HEK293 (cell line): Measurements from ENCODE around the gene PPM1J.

ENCODE experiments used
- HOXA7 ChIP-seq: sonication (generic); formaldehyde crosslinking; IDR thresholded peaks from 2 replicates; pipeline ENCODE4 v1.8.1; 2022; ENCODE audit warnings: missing genetic modification reagents, borderline replicate concordance
- IKZF3 ChIP-seq: fragments of 450-650 bp; IDR thresholded peaks from 2 replicates; pipeline ENCODE4 v1.5.0; 2018; ENCODE audit warnings: missing biosample characterization, mild to moderate bottlenecking, missing genetic modification characterization, moderate library complexity
- PRDM10 ChIP-seq: fragments of 450-650 bp; formaldehyde crosslinking; IDR thresholded peaks from 2 replicates; pipeline ENCODE4 v1.5.1; 2016; ENCODE audit warnings: missing biosample characterization, missing genetic modification characterization
- SP7 ChIP-seq: fragments of 450-650 bp; formaldehyde crosslinking; IDR thresholded peaks from 2 replicates; pipeline ENCODE4 v1.5.1; 2016; ENCODE audit warnings: missing biosample characterization, missing genetic modification characterization
- TRIM28 ChIP-seq: IDR thresholded peaks from 2 replicates; pipeline ENCODE4 v1.6.1; 2011; ENCODE audit warnings: low read length, control low read depth, borderline replicate concordance
- WT1 ChIP-seq: fragments of 450-650 bp; formaldehyde crosslinking; IDR thresholded peaks from 2 replicates; pipeline ENCODE4 v1.5.1; 2016; ENCODE audit warnings: missing biosample characterization, missing genetic modification characterization
- ZBTB17 ChIP-seq: fragments of 450-650 bp; formaldehyde crosslinking; IDR thresholded peaks from 2 replicates; pipeline ENCODE4 v1.5.1; 2016; ENCODE audit warnings: missing biosample characterization, missing genetic modification characterization
- ZBTB20 ChIP-seq: fragments of 450-650 bp; formaldehyde crosslinking; IDR thresholded peaks from 2 replicates; pipeline ENCODE4 v1.5.1; 2016; ENCODE audit warnings: missing biosample characterization, missing genetic modification characterization
- ZBTB8A ChIP-seq: fragments of 450-650 bp; formaldehyde crosslinking; IDR thresholded peaks from 2 replicates; pipeline ENCODE4 v1.5.1; 2016; ENCODE audit warnings: missing biosample characterization, missing genetic modification characterization
- ZFP41 ChIP-seq: fragments of 450-650 bp; formaldehyde crosslinking; IDR thresholded peaks from 2 replicates; pipeline ENCODE4 v1.5.1; 2016; ENCODE audit warnings: missing biosample characterization, missing genetic modification characterization, borderline replicate concordance
- ZNF138 ChIP-seq: fragments of 450-650 bp; formaldehyde crosslinking; IDR thresholded peaks from 2 replicates; pipeline ENCODE4 v1.5.1; 2016; ENCODE audit warnings: missing biosample characterization, missing genetic modification characterization, borderline replicate concordance
- ZNF157 ChIP-seq: fragments of 450-650 bp; formaldehyde crosslinking; IDR thresholded peaks from 2 replicates; pipeline ENCODE4 v1.5.1; 2016; ENCODE audit warnings: missing biosample characterization, missing genetic modification characterization
- ZNF2 ChIP-seq: fragments of 450-650 bp; formaldehyde crosslinking; IDR thresholded peaks from 2 replicates; pipeline ENCODE4 v1.5.1; 2016; ENCODE audit warnings: missing biosample characterization, missing genetic modification characterization
- ZNF335 ChIP-seq: fragments of 450-650 bp; formaldehyde crosslinking; conservative IDR thresholded peaks from 2 replicates; pipeline ENCODE4 v1.5.1; 2016; ENCODE audit warnings: missing biosample characterization, missing genetic modification characterization
- ZNF366 ChIP-seq: fragments of 450-650 bp; formaldehyde crosslinking; conservative IDR thresholded peaks from 2 replicates; pipeline ENCODE4 v1.5.1; 2016; ENCODE audit warnings: missing biosample characterization, missing genetic modification characterization
- ZNF433 ChIP-seq: fragments of 450-650 bp; formaldehyde crosslinking; IDR thresholded peaks from 2 replicates; pipeline ENCODE4 v1.5.1; 2016; ENCODE audit warnings: missing biosample characterization, missing genetic modification characterization, low read depth
- ZNF561 ChIP-seq: fragments of 450-650 bp; IDR thresholded peaks from 2 replicates; pipeline ENCODE4 v1.5.1; 2018; ENCODE audit warnings: missing biosample characterization, missing genetic modification characterization, borderline replicate concordance
- ZNF596 ChIP-seq: fragments of 450-650 bp; IDR thresholded peaks from 2 replicates; pipeline ENCODE4 v1.5.0; 2018; ENCODE audit warnings: missing biosample characterization, mild to moderate bottlenecking, missing genetic modification characterization, moderate library complexity
- ZNF660 ChIP-seq: fragments of 450-650 bp; IDR thresholded peaks from 2 replicates; pipeline ENCODE4 v1.5.1; 2018; ENCODE audit warnings: missing biosample characterization, mild to moderate bottlenecking, missing genetic modification characterization
- ZNF76 ChIP-seq: fragments of 450-650 bp; formaldehyde crosslinking; IDR thresholded peaks from 2 replicates; pipeline ENCODE4; 2016; ENCODE audit warnings: low read depth, missing biosample characterization, missing genetic modification characterization, borderline replicate concordance
- ZSCAN30 ChIP-seq: fragments of 450-650 bp; IDR thresholded peaks from 2 replicates; pipeline ENCODE4 v1.5.1; 2018; ENCODE audit warnings: missing biosample characterization, mild to moderate bottlenecking, missing genetic modification characterization, moderate library complexity
- TF ChIP-seq, protein P1 (sequence below): fragments of 450-650 bp; formaldehyde crosslinking; IDR thresholded peaks from 2 replicates; pipeline ENCODE4 v1.5.1; 2016; ENCODE audit warnings: missing biosample characterization, missing genetic modification characterization, borderline replicate concordance
- TF ChIP-seq, protein P2 (sequence below): fragments of 450-650 bp; formaldehyde crosslinking; IDR thresholded peaks from 2 replicates; pipeline ENCODE4 v1.5.1; 2016; ENCODE audit warnings: missing biosample characterization, missing genetic modification characterization

Gene PPM1J

GRCh38 chr1:112716133-112716720, 1.1 kb upstream of the PPM1J start (continued):
- peak; percentile 83 for TF ChIP-seq PRDM10
- TF ChIP-seq IKZF3 (tag by site-specific recombination), result 0 out of 2 replicates have a peak, but pooled peaks have one; percentile 54
- TF ChIP-seq ZNF596 (tag by site-specific recombination), result no peak
- TF ChIP-seq ZNF76, result peak; percentile 41; the same call in 1 of the 2 replicates
- peak; percentile 87 for TF ChIP-seq ZNF660 (tag by site-specific recombination)
- TF ChIP-seq SP7, result peak; percentile 24; the same call in 1 of the 2 replicates
- TF ChIP-seq, protein P1, sequence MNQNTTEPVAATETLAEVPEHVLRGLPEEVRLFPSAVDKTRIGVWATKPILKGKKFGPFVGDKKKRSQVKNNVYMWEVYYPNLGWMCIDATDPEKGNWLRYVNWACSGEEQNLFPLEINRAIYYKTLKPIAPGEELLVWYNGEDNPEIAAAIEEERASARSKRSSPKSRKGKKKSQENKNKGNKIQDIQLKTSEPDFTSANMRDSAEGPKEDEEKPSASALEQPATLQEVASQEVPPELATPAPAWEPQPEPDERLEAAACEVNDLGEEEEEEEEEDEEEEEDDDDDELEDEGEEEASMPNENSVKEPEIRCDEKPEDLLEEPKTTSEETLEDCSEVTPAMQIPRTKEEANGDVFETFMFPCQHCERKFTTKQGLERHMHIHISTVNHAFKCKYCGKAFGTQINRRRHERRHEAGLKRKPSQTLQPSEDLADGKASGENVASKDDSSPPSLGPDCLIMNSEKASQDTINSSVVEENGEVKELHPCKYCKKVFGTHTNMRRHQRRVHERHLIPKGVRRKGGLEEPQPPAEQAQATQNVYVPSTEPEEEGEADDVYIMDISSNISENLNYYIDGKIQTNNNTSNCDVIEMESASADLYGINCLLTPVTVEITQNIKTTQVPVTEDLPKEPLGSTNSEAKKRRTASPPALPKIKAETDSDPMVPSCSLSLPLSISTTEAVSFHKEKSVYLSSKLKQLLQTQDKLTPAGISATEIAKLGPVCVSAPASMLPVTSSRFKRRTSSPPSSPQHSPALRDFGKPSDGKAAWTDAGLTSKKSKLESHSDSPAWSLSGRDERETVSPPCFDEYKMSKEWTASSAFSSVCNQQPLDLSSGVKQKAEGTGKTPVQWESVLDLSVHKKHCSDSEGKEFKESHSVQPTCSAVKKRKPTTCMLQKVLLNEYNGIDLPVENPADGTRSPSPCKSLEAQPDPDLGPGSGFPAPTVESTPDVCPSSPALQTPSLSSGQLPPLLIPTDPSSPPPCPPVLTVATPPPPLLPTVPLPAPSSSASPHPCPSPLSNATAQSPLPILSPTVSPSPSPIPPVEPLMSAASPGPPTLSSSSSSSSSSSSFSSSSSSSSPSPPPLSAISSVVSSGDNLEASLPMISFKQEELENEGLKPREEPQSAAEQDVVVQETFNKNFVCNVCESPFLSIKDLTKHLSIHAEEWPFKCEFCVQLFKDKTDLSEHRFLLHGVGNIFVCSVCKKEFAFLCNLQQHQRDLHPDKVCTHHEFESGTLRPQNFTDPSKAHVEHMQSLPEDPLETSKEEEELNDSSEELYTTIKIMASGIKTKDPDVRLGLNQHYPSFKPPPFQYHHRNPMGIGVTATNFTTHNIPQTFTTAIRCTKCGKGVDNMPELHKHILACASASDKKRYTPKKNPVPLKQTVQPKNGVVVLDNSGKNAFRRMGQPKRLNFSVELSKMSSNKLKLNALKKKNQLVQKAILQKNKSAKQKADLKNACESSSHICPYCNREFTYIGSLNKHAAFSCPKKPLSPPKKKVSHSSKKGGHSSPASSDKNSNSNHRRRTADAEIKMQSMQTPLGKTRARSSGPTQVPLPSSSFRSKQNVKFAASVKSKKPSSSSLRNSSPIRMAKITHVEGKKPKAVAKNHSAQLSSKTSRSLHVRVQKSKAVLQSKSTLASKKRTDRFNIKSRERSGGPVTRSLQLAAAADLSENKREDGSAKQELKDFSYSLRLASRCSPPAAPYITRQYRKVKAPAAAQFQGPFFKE (tag by site-specific recombination), result no peak
- TF ChIP-seq ZNF157 (tag by site-specific recombination), result no peak
- TF ChIP-seq ZNF138 (tag by site-specific recombination), result no peak
- TF ChIP-seq ZBTB17, result peak; percentile 60; the same call in 1 of the 2 replicates
- peak; percentile 43; the same call in 1 of the 2 replicates for TF ChIP-seq TRIM28
- TF ChIP-seq ZFP41 (tag by site-specific recombination), result no peak
- no peak for TF ChIP-seq ZNF433 (tag by site-specific recombination)
- TF ChIP-seq ZNF2 (tag by site-specific recombination), result peak; percentile 49; the same call in 1 of the 2 replicates
- peak; percentile 75 for TF ChIP-seq ZNF366 (tag by site-specific recombination)
- TF ChIP-seq WT1 (tag by site-specific recombination), result peak; percentile 20; the same call in 1 of the 2 replicates
- TF ChIP-seq ZNF561, result no peak
- no peak for TF ChIP-seq HOXA7 (CRISPR knock-in tag)
- TF ChIP-seq, protein P2, sequence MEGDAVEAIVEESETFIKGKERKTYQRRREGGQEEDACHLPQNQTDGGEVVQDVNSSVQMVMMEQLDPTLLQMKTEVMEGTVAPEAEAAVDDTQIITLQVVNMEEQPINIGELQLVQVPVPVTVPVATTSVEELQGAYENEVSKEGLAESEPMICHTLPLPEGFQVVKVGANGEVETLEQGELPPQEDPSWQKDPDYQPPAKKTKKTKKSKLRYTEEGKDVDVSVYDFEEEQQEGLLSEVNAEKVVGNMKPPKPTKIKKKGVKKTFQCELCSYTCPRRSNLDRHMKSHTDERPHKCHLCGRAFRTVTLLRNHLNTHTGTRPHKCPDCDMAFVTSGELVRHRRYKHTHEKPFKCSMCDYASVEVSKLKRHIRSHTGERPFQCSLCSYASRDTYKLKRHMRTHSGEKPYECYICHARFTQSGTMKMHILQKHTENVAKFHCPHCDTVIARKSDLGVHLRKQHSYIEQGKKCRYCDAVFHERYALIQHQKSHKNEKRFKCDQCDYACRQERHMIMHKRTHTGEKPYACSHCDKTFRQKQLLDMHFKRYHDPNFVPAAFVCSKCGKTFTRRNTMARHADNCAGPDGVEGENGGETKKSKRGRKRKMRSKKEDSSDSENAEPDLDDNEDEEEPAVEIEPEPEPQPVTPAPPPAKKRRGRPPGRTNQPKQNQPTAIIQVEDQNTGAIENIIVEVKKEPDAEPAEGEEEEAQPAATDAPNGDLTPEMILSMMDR, result peak; percentile 94
- TF ChIP-seq ZBTB20 (tag by site-specific recombination), result no peak
- TF ChIP-seq ZBTB8A (tag by site-specific recombination), result 0 out of 2 replicates have a peak, but pooled peaks have one; percentile 24
- no peak for TF ChIP-seq ZNF335 (tag by site-specific recombination)
- peak; percentile 61; the same call in 1 of the 2 replicates for TF ChIP-seq ZSCAN30
